WI38 (cell line): ENCODE measurements around the gene TBL3.
A peak's percentile ranks its signal among the peaks of the same experiment; 100 is the strongest.

Experiments used
- H3K4me3 ChIP-seq: 2 replicates; pipeline ENCODE4 v1.5.1; 2011; ENCODE audit warnings: low read depth, mild to moderate bottlenecking, control low read depth, low read length
- CTCF ChIP-seq: IDR thresholded peaks from 2 replicates; pipeline ENCODE4 v1.5.1; 2012; ENCODE audit warnings: low read depth, mild to moderate bottlenecking, control low read depth, low read length

The TBL3 gene

GRCh38 chr16:2028146-2028545, 56.3 kb downstream of the TBL3 start:
- no peak for TF ChIP-seq CTCF
- peak overlapping the region; percentile 71 for H3K4me3 ChIP-seq

- TF ChIP-seq CTCF, result no peak
- peak overlapping the region; percentile 71 for H3K4me3 ChIP-seq
These were observed 56.9 kb downstream of the TBL3 start for GRCh38 chr16:2028620-2029220.

GRCh38 chr16:2029350-2029749, 57.5 kb downstream of the TBL3 start:
- no peak overlapping the region for H3K4me3 ChIP-seq
- TF ChIP-seq CTCF, result no peak

- no peak overlapping the region for H3K4me3 ChIP-seq
- no peak for TF ChIP-seq CTCF
These were observed 58.2 kb downstream of the TBL3 start for GRCh38 chr16:2030036-2030435.

GRCh38 chr16:2031081-2031577, 59.3 kb downstream of the TBL3 start:
- no peak overlapping the region for H3K4me3 ChIP-seq
- TF ChIP-seq CTCF, result no peak
